NB4 (cell line): Measurements from ENCODE around the gene NUDT3.

Experiments used
- CTCF ChIP-seq: IDR thresholded peaks from one replicate; pipeline ENCODE4 v1.5.1; 2012; ENCODE audit warnings: low read depth, low read length
- MAX ChIP-seq: IDR thresholded peaks from 2 replicates; pipeline ENCODE4 v1.6.1; 2011; ENCODE audit warnings: low read depth, low read length
- POLR2A ChIP-seq: IDR thresholded peaks from 2 replicates; pipeline ENCODE4 v1.6.1; 2011; ENCODE audit warnings: mild to moderate bottlenecking; ENCODE audit not compliant: insufficient read length; ENCODE audit errors: extremely low read depth

- TF ChIP-seq CTCF (no peak), MAX (no peak), POLR2A (no peak)
Measured at GRCh38 chr6:34232901-34233300, 159.6 kb downstream of the NUDT3 start.
